GM21723 (cell line): ENCODE measurements around the gene PDE7B.

Experiments used
- ATAC-seq: cut with Tn5 transposase; IDR thresholded peaks from one replicate; pipeline ENCODE4 v1.9.1; 2021; ENCODE audit warnings: mild to moderate bottlenecking, moderate library complexity; ENCODE audit not compliant: unreplicated experiment

Gene PDE7B

GRCh38 chr6:135922746-135923145 lies 71.2 kb downstream of the PDE7B start:
- no peak for ATAC-seq

GRCh38 chr6:135932651-135933050 lies 81.2 kb downstream of the PDE7B start:
- no peak for ATAC-seq

DNA sequence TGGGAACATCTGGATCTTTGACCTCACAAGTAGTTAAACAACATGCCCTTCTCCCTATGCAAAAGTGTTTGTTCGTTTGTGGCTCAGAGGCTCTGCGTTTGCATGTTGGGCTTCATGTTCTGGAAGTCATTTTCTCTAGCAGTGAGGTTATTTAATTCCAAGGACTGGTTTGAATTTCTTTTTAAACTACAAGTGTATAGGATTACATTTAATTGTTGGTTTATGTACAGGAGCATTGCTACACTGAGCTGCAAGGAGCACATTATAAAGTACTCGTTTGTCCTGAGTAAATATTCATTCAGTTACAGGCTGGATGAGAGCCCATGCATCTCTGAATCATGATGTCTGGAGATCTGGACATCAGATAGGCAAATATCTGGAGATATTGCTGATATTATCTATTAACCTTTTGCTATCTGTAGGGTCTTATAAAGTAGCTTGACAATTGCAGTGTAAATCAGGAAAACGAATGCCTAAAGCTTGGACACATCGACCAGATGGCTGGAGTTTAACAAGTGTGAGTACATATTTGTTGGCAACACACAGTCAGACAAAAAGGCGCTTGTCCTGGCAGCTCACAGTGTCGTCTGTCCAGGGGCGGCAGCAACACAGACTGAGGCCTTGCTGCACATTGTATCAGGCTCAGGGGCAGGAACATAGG lies 84.6 kb downstream of the PDE7B start:
- ATAC-seq = no peak

- no peak for ATAC-seq
These were observed 85.1 kb downstream of the PDE7B start for GRCh38 chr6:135936606-135937005.

- ATAC-seq = no peak
These were observed 85.6 kb downstream of the PDE7B start for GRCh38 chr6:135937106-135937505.

DNA sequence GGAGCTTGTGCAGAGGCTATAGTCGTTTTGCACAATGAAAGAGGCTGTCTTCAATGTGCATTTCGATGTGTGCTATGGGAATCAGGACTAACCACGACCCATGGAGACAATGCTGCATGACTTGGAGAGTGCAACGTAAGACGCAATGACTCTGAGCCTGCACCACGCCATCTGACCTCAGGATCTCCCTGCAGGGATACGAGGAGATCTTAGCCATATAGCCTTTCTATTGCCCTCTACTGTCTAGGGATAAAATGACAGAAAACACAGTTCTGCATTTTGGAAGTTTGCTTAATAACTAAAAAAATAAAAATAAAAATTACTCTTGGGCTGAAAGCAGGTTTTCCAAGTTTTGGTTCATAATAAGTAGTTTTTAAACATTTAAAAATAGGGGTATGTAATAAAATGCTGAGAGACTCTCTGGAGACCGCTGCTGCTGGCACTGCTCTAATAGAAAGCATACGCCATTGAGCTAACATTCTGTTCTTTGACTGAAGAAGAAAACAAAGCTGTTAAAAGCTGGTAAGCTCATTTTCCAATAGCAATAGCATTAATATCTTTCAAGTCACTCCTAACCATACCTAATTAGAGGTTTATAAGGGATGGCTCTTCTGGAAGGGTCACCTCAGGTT lies 87.2 kb downstream of the PDE7B start:
- ATAC-seq = no peak

DNA sequence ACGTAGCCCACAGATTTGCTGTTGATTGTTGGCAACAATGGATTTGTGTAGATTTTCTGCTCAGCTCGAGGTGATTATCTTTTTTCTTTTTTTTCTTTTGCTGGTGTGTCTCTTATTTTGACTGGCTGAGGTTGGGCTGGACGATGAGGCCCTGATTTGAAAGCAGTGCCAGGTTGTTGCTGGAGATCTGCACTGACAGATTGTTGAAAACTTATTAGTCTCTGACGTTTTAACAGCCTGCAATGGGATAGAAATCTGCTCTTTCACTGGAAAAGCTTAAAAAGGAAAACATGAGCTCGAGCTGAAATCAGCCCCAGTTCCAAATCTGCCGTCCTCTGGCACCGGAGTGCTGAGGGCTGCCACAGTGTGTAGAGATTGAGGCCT lies 87.7 kb downstream of the PDE7B start:
- ATAC-seq = no peak

GRCh38 chr6:135940616-135941167 lies 89.2 kb downstream of the PDE7B start:
- ATAC-seq = no peak

DNA sequence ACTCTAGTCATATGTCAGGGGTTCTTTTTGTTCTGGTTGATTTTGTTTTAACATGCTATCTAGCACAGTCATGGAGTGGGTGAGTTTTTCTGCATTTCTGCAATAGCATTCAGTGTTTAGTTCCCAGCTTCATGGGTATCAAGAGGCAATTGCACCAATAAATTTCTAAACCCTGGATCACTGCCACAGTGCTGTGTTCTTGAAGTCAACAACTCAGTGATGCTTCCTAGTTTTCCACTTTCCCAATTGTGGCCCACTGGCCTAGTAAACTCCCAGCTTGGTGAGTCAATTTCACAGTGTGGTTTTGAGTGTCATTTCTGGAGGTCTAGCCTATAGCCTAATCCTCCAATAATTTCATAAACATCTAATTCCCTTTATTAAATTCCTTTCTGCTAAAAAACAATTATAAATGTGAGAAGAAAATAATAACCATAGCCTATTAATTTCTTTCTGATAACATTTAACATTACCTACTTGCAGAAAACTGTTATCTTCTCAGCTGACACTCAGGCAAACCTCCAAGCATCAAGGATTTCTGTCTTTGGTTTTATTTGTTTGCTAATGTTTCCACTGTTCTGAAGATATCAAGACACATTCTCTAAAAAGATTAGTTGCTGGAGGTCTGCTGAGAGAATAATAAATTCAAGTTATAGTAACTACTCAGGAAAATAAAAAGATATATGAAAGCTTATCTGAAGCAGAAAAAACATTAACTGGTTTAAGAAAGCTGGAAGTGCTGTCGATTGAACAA lies 89.9 kb downstream of the PDE7B start:
- ATAC-seq = no peak

- ATAC-seq = no peak
These were observed 92.6 kb downstream of the PDE7B start for GRCh38 chr6:135944120-135944519.

DNA sequence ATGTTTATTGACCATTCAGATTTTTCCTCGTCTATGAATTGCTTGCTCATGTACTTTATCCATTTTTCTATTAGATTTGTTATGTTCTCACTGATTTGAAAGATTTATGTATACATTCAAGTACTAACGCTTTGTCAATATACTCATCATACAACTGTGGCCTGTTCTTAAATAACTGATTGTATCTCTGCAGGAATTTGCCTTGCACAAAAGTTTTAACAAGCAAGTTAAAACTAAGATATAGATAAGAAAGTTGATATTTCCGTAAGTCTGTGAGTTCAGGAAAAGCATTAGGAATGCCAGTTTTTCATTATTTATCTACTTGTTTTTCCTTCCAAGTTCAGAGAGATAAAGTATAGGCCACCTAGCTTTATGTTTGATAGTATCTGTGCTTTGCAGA lies 95.2 kb downstream of the PDE7B start:
- no peak for ATAC-seq

GRCh38 chr6:135950669-135951068 lies 99.2 kb downstream of the PDE7B start:
- no peak for ATAC-seq

GRCh38 chr6:135951169-135951568 lies 99.7 kb downstream of the PDE7B start:
- no peak for ATAC-seq

GRCh38 chr6:135953818-135954217 lies 102.3 kb downstream of the PDE7B start:
- no peak for ATAC-seq

DNA sequence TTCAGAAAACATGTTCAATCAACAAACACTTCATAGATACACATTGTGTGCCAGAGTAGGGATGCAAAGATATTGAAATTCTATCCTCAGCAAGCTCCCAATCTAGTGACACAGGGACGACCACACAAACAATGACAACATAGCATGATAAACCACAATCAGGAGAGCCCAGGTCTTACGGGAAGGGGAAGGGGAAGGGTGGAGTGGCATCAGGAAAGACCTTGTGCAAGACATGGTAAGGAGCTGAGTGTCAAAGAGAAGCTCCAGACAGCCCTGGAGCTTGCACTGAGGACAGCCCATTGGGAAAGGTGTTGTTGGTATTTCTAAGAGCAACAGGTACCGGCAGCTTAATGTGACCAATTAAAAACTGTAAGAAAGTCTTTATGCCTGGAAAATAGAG lies 103.6 kb downstream of the PDE7B start:
- ATAC-seq = no peak

DNA sequence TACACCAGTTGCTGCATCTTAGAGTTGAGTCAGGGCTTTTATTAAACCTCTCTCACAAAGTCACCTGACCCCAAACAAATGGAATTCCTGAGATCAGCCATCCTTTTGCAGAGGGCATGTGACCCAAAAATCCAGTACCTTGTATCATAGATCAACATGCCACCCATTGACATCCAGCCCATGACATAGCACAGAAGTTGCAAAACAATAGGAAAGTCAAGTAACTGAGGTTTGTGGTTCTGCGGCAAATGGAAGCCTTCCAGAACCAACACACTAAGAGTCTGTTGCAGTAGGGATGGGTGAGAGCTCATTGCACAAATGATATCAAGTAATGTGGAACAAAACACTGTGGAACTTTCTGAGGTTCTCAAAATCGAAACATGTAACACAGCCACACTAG lies 111.2 kb downstream of the PDE7B start:
- no peak for ATAC-seq

DNA sequence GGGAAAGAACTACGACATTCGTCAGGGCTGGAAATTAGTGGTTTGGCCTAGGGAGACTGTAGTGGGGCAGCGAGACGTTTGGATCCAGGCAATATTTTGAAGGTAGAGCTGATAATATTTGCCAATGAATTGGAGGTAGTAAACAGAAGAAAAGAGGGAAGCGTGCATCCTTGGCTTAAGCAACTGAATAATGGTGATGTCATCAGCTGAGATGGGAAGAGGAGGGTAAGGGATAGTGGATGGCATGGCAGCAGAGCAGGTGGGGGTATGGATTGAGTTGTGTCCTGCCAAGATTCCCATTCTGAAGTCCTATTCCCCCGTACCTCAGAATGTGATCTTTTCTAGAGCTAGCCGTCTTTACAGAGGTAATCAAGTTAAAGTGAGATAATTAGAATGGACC lies 119.2 kb downstream of the PDE7B start:
- ATAC-seq = no peak

GRCh38 chr6:135971351-135971750 lies 119.8 kb downstream of the PDE7B start:
- no peak for ATAC-seq

- no peak for ATAC-seq
These were observed 120.6 kb downstream of the PDE7B start for GRCh38 chr6:135972150-135972549.

- ATAC-seq = no peak
These were observed 121.1 kb downstream of the PDE7B start for GRCh38 chr6:135972586-135972985.

- ATAC-seq = no peak
These were observed 122.9 kb downstream of the PDE7B start for GRCh38 chr6:135974426-135974825.

DNA sequence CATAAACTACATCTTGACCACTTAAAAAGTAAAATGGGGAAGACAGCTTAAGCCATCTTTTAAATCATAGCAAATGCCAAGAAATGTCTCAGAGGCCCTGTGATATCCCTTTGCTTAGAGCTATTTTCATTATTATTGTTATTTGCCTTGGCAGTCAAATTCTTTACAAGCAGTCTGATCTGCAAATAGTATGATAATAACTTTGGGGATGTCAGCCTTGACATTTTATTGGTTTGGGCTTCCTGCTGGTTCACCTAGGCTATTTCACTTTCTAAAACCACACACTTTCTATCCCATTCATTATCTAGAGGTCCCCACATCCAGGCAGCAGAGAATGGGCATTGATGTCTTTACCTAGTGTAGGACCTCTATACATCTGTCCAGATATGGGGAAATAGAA lies 125.1 kb downstream of the PDE7B start:
- ATAC-seq = no peak
